CD4-positive, CD25-positive, alpha-beta regulatory T cell (primary cell): ENCODE data around the gene CKLF. TPM values are rescaled to one million over a fixed set of nuclear protein-coding genes. Genes with fewer than 3 reads are reported as not detected.

ENCODE experiments used
- ATAC-seq, 2 donors: fragments of 150-1000 bp; cut with Tn5 transposase; one replicate each; pipeline ENCODE4 v1.10.0; 2021; ENCODE audit warnings: low read depth in 2 of 2, moderate number of reproducible peaks in 2 of 2, moderate library complexity in 1 of 2
- DNase-seq, 3 donors: peaks; one replicate each; pipeline versions ENCODE4 v3.0.0 to v3.0.0-alpha.2; 2012 to 2022; ENCODE audit warnings: mixed read lengths in 1 of 3
- H3K27ac ChIP-seq: one replicate; pipeline ENCODE4 v1.7.0; 2013; ENCODE audit warnings: mild to moderate bottlenecking, low read length; ENCODE audit not compliant: insufficient read depth, poor library complexity, severe bottlenecking
- H3K27me3 ChIP-seq: one replicate; pipeline ENCODE4 v1.7.0; 2013; ENCODE audit warnings: low read length; ENCODE audit not compliant: control insufficient read depth, insufficient read depth
- H3K36me3 ChIP-seq: one replicate; pipeline ENCODE4 v1.7.0; 2013; ENCODE audit warnings: mild to moderate bottlenecking, low read length, moderate library complexity; ENCODE audit not compliant: control insufficient read depth, insufficient read depth
- H3K4me1 ChIP-seq: 2 replicates; pipeline ENCODE4 v1.7.0; 2013; ENCODE audit warnings: mild to moderate bottlenecking, low read length; ENCODE audit not compliant: insufficient read depth, control insufficient read depth, poor library complexity, severe bottlenecking
- H3K4me3 ChIP-seq: one replicate; pipeline ENCODE4 v1.7.0; 2013; ENCODE audit warnings: low read depth, mild to moderate bottlenecking, low read length, moderate library complexity
- H3K9me3 ChIP-seq, 2 experiments: 1 replicate in 1 of 2; 2 replicates in 1 of 2; pipeline ENCODE4 v1.7.0; 2013; ENCODE audit warnings: low read length in 2 of 2, mild to moderate bottlenecking in 1 of 2, moderate library complexity in 1 of 2; ENCODE audit not compliant: control insufficient read depth in 2 of 2
- H3K27ac Mint-ChIP-seq, 3 donors: one replicate each; pipeline ENCODE4 v1.8.0; 2020 to 2022; ENCODE audit warnings: mild to moderate bottlenecking in 3 of 3, mixed read lengths in 3 of 3, moderate library complexity in 2 of 3
- H3K27me3 Mint-ChIP-seq: one replicate; pipeline ENCODE4 v1.8.0; 2022; ENCODE audit warnings: mild to moderate bottlenecking, mixed read lengths
- H3K36me3 Mint-ChIP-seq: one replicate; pipeline ENCODE4 v1.8.0; 2020; ENCODE audit warnings: mixed read lengths
- H3K4me1 Mint-ChIP-seq, 4 donors: one replicate each; pipeline ENCODE4 v1.8.0; 2020 to 2022; ENCODE audit warnings: mixed read lengths in 4 of 4, mild to moderate bottlenecking in 1 of 4
- H3K4me3 Mint-ChIP-seq, 4 donors: one replicate each; pipeline ENCODE4 v1.8.0; 2020 to 2022; ENCODE audit warnings: mild to moderate bottlenecking in 4 of 4, mixed read lengths in 4 of 4, moderate library complexity in 3 of 4
- H3K9me3 Mint-ChIP-seq, 7 donors: one replicate each; pipeline ENCODE4 v1.8.0; 2020 to 2022; ENCODE audit warnings: mixed read lengths in 7 of 7, mild to moderate bottlenecking in 3 of 7, moderate library complexity in 2 of 7
- polyA plus RNA-seq, 4 donors: library from polyadenylated mRNA; unstranded; fragments of 300-500 nt; fragmentation: Illumina TruSeq; gene quantifications; one replicate each; pipeline ENCODE4 v1.2.3, GENCODE V29; 2021
- total RNA-seq: library from RNA; stranded (reverse); gene quantifications from one replicate; pipeline ENCODE4 v1.2.3, GENCODE V29; 2022

Gene CKLF
- total and polyA plus RNA-seq, 5 donors from 2014 or later = 48.2 to 242 (median 161) TPM

DNA sequence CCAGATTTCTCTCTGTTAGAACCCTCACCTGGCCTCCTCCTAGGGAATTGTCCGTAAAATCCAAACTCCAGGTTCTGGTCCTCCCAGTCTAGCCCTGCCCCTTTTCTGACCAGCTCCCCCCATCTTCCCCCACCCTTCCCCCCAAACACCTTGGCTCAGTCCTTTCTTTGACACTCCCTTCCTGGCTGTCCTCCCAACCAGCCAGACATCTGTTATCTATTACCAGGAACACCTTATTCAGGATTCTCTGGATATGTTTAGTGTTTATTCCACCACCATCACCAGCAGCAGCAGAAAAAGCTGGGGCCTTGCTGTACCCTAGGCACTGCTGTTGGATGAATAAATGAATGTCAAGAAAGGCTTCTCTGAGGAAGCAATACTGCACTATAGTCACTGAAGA lies 48.1 kb downstream of the CKLF start:
- no peaks in the 10 kb centered on the region for H3K27me3 Mint-ChIP-seq
- no peak overlapping the region for H3K4me3 ChIP-seq
- DNase-seq (no peak), ATAC-seq (no peak)
- H3K36me3 ChIP-seq = no peaks in the 10 kb centered on the region
- no peaks in the 10 kb centered on the region for H3K9me3 ChIP-seq
- no peaks in the 10 kb centered on the region for H3K27me3 ChIP-seq
- H3K27ac Mint-ChIP-seq = peak overlapping the region; percentile 48 to 93 (median 52)
- peak overlapping the region in 2 of 4 donors; percentile 17 to 62 for H3K4me3 Mint-ChIP-seq
- no peak overlapping the region for H3K27ac ChIP-seq
- peaks cover 0 to 10% (median 1%) of the 10 kb centered on the region in 7 donors for H3K9me3 Mint-ChIP-seq
- H3K4me1 Mint-ChIP-seq = peaks cover 13 to 57% (median 33%) of the 10 kb centered on the region in 4 donors
- no peaks in the 10 kb centered on the region for H3K36me3 Mint-ChIP-seq
- H3K4me1 ChIP-seq = peaks cover 40% of the 10 kb centered on the region

DNA sequence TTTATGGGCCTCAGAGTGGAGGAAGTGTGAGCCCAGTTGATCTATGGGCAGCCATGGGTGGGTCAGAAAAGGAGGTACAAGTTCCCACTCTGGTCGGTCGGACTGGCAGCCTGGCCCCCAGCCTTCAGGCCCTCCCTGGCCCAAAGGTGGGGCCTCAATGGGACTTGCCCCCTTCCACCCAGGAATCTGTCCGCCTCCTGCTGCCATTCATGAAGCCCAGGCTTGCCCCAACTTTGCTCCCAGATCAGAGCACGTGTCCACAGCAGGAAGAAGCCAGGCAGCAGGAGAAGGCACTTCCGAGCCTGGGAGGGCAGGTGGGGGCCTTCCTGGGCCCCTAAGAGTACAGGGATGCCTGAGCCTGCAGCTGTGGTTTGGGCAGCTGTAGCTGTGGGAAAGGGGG lies 49.1 kb downstream of the CKLF start:
- DNase-seq (no peak), ATAC-seq (no peak)
- Mint-ChIP-seq H3K4me1 (peaks cover 16 to 65% (median 37%) of the 10 kb centered on the region in 4 donors), H3K27ac (no peak overlapping the region), H3K36me3 (no peaks in the 10 kb centered on the region), H3K9me3 (peaks cover 0 to 10% (median 1%) of the 10 kb centered on the region in 7 donors), H3K4me3 (peak overlapping the region in 1 of 4 donors; percentile 91), H3K27me3 (no peaks in the 10 kb centered on the region)
- H3K9me3 ChIP-seq = no peaks in the 10 kb centered on the region
- no peaks in the 10 kb centered on the region for H3K27me3 ChIP-seq
- H3K4me1 ChIP-seq = peaks cover 48% of the 10 kb centered on the region
- no peak overlapping the region for H3K27ac ChIP-seq
- no peaks in the 10 kb centered on the region for H3K36me3 ChIP-seq
- no peak overlapping the region for H3K4me3 ChIP-seq

DNA sequence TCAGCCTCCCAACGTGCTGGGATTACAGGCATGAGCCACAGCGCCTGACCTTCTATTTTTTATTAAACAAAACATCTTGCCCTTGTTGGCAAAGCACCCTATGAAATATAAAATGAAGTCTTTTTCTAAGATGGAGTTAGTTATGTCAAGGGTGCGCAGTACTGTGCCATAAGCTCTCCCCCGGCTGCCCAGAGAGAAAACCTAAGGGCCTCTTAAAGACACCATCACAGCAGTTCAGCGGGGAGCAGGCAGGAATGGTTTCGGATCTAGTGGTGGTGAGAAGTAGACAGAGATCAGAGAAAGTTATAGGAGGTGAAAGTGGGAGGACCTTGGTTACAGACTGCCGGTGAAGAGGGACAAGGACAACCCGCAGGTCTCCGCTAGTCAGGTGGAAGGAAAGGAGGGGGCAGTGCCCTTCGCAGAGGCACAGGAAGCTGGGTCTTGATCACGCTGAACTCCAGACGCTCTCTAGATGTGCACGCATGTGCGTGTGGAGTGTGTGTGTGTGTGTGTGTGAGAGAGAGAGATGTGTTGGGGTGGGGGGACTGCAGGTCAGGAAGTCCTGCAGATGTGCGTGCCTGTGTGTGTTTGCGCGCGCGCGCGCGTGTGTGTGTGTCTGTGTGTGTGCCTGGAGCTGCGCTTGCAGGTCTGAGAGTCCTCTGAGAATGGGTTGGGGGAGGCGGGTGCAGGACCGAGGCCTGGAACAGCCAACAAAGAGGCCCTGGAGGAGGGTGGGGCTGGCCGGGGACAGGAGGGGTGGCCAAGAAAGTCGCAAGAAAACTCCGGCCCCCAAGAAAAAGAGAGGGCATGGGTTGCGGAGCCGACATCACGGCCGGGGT lies 51.4 kb downstream of the CKLF start:
- DNase-seq = peak; percentile 60 to 96 (median 86)
- no peaks in the 10 kb centered on the region for H3K9me3 ChIP-seq
- H3K4me3 ChIP-seq = peak overlapping the region; percentile 53
- H3K36me3 ChIP-seq = peaks cover under 1% of the 10 kb centered on the region
- Mint-ChIP-seq H3K27ac (peak overlapping the region; percentile 97), H3K4me3 (peak overlapping the region; percentile 91 to 98 (median 96)), H3K27me3 (no peaks in the 10 kb centered on the region), H3K9me3 (peaks cover 0 to 10% (median 1%) of the 10 kb centered on the region in 7 donors), H3K36me3 (no peaks in the 10 kb centered on the region), H3K4me1 (peaks cover 7 to 66% (median 38%) of the 10 kb centered on the region in 4 donors)
- peak; percentile 78 for ATAC-seq
- peaks cover 48% of the 10 kb centered on the region for H3K4me1 ChIP-seq
- no peaks in the 10 kb centered on the region for H3K27me3 ChIP-seq
- peak overlapping the region; percentile 73 for H3K27ac ChIP-seq

DNA sequence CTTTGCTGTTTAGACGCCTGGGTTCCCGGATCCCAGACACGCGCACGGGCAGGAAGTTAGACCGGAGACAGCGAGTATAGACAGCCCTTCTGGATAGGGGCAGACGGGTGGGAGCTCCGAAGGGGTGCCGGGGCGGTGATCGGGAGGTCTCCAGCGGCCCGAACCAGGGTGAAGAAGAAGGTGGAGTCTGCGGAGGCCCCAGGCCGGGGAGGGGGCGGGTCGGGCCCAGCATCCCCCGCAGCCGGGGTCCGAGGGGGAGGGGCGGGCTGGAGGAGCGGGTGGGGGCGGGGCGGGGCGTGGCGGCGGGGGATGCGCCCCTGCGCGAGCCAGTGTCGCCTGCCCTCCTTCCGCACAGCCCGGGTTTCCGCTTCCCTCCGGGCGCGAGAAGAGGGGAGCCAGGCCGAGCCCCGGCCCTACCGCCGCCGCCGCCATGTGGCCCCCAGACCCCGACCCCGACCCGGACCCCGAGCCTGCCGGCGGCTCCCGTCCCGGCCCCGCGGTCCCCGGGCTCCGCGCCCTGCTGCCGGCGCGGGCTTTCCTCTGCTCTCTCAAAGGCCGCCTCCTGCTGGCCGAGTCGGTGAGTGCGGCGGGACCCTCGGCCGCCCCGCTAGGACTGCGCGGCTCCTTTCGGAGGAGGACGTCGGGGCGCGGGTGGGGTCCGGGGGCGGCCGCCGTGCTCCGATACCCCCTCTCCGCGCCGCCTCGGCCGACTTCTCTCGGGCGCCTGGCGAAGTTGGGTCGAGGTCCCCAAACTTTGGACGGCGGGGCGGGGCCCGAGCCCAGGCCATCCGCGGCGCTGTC lies 52.2 kb downstream of the CKLF start, which contains the start of gene CMTM3:
Gene CMTM3, plus strand, starts transcription at position 329 of the 801 bp plus-strand sequence. Its CDS starts 102 bp downstream, at position 431.
- no peaks in the 10 kb centered on the region for H3K36me3 Mint-ChIP-seq
- Histone ChIP-seq H3K9me3 (no peaks in the 10 kb centered on the region), H3K36me3 (peaks cover 8% of the 10 kb centered on the region), H3K4me3 (peak within 1 kb of the TSS; percentile 53), H3K4me1 (peaks cover 47% of the 10 kb centered on the region), H3K27me3 (no peaks in the 10 kb centered on the region), H3K27ac (peak within 1 kb of the TSS; percentile 73)
- H3K27me3 Mint-ChIP-seq = no peaks in the 10 kb centered on the region
- peak within 1 kb of the TSS; percentile 91 to 98 (median 96) for H3K4me3 Mint-ChIP-seq
- ATAC-seq (peak; percentile 51), DNase-seq (peak; percentile 58 to 75 (median 74))
- peak within 1 kb of the TSS; percentile 97 for H3K27ac Mint-ChIP-seq
- peaks cover 8 to 61% (median 36%) of the 10 kb centered on the region in 4 donors for H3K4me1 Mint-ChIP-seq
- peaks cover 0 to 10% (median 1%) of the 10 kb centered on the region in 7 donors for H3K9me3 Mint-ChIP-seq

DNA sequence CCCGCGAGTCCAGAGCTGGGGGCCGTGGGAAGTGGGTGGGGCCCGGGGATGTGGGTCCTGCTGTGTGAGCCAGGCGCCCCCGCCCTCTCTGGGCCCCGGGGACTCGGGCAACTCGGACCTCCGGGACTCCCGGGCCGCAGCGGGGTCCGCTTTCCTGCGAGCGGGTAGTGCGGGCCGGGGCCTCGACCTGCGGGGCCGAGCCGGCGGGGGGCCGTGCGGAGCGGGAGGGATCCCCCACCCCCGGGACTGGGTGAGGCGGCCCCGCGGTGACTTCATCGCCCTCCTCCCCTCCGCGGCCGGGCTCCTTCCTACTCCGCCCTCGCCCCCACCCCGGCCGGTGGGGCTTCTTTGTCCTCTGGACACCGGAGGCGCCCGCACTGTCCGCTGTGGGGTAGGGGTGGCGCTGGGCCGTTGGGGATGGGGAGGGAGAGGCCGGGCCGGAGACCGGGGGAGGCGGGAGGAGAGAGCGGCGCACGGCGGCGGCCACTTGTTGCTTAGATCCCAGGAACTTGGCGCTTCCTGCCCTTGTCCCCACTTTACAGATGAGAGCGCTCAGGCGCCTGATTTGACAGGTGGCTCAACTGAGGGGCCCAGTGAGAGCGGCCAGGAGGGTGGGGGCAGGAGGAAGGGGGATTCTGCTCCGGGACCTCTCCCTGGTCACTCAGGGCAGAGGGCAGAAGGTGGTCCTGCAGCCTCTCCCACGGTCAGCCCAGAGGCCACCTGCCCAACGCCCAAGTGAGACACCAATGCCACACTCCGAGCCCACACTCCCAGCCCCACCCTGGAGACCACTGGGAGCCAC lies 53.0 kb downstream of the CKLF start:
- H3K4me1 Mint-ChIP-seq = peaks cover 8 to 55% (median 32%) of the 10 kb centered on the region in 4 donors
- H3K4me3 ChIP-seq = peak overlapping the region; percentile 48
- H3K36me3 ChIP-seq = peaks cover 16% of the 10 kb centered on the region
- no peaks in the 10 kb centered on the region for H3K27me3 Mint-ChIP-seq
- no peaks in the 10 kb centered on the region for H3K27me3 ChIP-seq
- H3K9me3 ChIP-seq = no peaks in the 10 kb centered on the region
- peaks cover 45% of the 10 kb centered on the region for H3K4me1 ChIP-seq
- H3K27ac Mint-ChIP-seq = peak overlapping the region; percentile 23 to 95 (median 59)
- peak overlapping the region in 3 of 4 donors; percentile 85 to 92 (median 90) for H3K4me3 Mint-ChIP-seq
- peak overlapping the region; percentile 73 for H3K27ac ChIP-seq
- ATAC-seq = no peak
- peaks cover 0 to 10% (median 1%) of the 10 kb centered on the region in 7 donors for H3K9me3 Mint-ChIP-seq
- H3K36me3 Mint-ChIP-seq = no peaks in the 10 kb centered on the region
- peak in 1 of 3 donors; percentile 43 for DNase-seq

DNA sequence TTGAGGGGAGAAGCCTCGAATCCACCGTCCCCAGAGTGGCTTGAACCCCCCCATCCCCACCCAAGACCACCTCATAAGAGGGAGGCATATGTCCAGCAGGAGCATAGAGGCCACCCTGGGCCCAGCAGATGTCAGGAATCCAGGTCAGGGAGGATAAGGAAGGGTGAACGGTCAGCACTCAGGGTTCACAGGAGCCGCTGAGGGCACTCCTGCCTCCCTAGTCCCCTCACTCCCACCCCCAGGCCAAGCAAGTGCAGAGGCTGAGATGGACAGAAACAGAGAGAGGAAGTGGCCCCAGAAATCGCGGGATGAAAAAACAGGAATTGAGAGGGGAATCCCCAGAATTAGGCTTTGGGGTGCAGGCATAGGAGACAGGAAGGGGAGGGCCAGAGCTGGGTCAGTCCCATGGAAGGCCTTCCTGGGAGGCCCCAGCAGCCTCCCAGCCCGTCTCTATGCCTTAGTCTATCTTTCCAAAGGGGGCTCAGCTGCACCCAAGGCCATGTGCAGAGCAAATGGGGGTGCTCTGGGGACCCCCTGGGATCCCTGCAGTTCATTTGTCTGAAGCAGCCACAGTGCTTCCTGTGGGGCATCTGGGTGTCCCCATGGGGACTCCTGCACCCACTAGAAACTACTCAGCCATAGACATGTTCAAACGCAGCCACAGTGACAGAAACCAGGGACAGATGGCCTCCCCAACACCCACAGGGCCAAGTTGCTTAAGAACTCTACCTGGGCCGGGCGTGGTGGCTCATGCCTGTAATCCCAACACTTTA lies 53.8 kb downstream of the CKLF start:
- H3K4me3 ChIP-seq = peak overlapping the region; percentile 48

More for the DNA sequence above, 53.8 kb downstream of the CKLF start:
- DNase-seq (peak in 1 of 3 donors; percentile 19), ATAC-seq (no peak)
- Histone ChIP-seq H3K27me3 (no peaks in the 10 kb centered on the region), H3K36me3 (peaks cover 24% of the 10 kb centered on the region), H3K27ac (peak overlapping the region; percentile 73), H3K4me1 (peaks cover 45% of the 10 kb centered on the region), H3K9me3 (no peaks in the 10 kb centered on the region)
- Mint-ChIP-seq H3K27ac (peak overlapping the region; percentile 75 to 95 (median 88)), H3K27me3 (no peaks in the 10 kb centered on the region), H3K36me3 (no peaks in the 10 kb centered on the region), H3K9me3 (peaks cover 0 to 6% (median 0%) of the 10 kb centered on the region in 7 donors), H3K4me1 (peaks cover 8 to 47% (median 27%) of the 10 kb centered on the region in 4 donors), H3K4me3 (peak overlapping the region; percentile 85 to 94 (median 91))
